Astrocyte (in vitro differentiated cells and primary cell): Measurements from ENCODE around the gene DIP2C.

Experiments used
- EZH2 ChIP-seq: IDR thresholded peaks from 2 replicates; pipeline ENCODE4 v1.6.1; 2012; ENCODE audit warnings: mild to moderate bottlenecking, low read length, inconsistent platforms; ENCODE audit not compliant: insufficient read depth
- TF ChIP-seq, protein P1 (sequence below): IDR thresholded peaks from 2 replicates; pipeline ENCODE4 v1.5.1; 2011; ENCODE audit warnings: low read depth, mild to moderate bottlenecking, inconsistent platforms, low read length, moderate library complexity; ENCODE audit not compliant: insufficient read depth

GRCh38 chr10:340646-341045 is 348.8 kb downstream of the DIP2C start:
- TF ChIP-seq, protein P1, sequence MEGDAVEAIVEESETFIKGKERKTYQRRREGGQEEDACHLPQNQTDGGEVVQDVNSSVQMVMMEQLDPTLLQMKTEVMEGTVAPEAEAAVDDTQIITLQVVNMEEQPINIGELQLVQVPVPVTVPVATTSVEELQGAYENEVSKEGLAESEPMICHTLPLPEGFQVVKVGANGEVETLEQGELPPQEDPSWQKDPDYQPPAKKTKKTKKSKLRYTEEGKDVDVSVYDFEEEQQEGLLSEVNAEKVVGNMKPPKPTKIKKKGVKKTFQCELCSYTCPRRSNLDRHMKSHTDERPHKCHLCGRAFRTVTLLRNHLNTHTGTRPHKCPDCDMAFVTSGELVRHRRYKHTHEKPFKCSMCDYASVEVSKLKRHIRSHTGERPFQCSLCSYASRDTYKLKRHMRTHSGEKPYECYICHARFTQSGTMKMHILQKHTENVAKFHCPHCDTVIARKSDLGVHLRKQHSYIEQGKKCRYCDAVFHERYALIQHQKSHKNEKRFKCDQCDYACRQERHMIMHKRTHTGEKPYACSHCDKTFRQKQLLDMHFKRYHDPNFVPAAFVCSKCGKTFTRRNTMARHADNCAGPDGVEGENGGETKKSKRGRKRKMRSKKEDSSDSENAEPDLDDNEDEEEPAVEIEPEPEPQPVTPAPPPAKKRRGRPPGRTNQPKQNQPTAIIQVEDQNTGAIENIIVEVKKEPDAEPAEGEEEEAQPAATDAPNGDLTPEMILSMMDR, result no peak
- TF ChIP-seq EZH2, result no peak
